Thoracic aorta (tissue), 2 donors: ENCODE results near the gene TTC23L. TPM values are rescaled to one million over a fixed set of nuclear protein-coding genes. Genes with fewer than 3 reads are reported as not detected.

Experiments
- ATAC-seq: fragments of 150-250 bp; one replicate; pipeline ENCODE4 v1.8.0; 2017; ENCODE audit warnings: low read depth; ENCODE audit not compliant: insufficient number of reproducible peaks, low FRiP score
- DNase-seq: peaks from one replicate; pipeline ENCODE4 v3.0.0-alpha.2; 2020; ENCODE audit warnings: low spot score
- H3K27ac ChIP-seq, 2 donors: fragments of 200-600 bp; sonication (generic); 1 replicate in 1 of 2; 2 replicates in 1 of 2; pipeline ENCODE4 v1.5.1; 2016; ENCODE audit warnings: mild to moderate bottlenecking in 2 of 2, moderate library complexity in 2 of 2
- H3K27me3 ChIP-seq: fragments of 200-600 bp; sonication (generic); replicated peaks from 2 replicates; pipeline ENCODE4 v1.6.0; 2016; ENCODE audit warnings: mild to moderate bottlenecking; ENCODE audit not compliant: insufficient read depth
- H3K36me3 ChIP-seq: fragments of 200-600 bp; sonication (generic); one replicate; pipeline ENCODE4 v1.5.1; 2016
- H3K4me1 ChIP-seq, 2 donors: fragments of 200-600 bp; sonication (generic); 1 replicate in 1 of 2; 2 replicates in 1 of 2; pipeline versions ENCODE4 v1.5.1 to v1.6.0; 2016; ENCODE audit warnings: low read depth in 2 of 2, mild to moderate bottlenecking in 1 of 2; ENCODE audit not compliant: control insufficient read depth in 1 of 2
- H3K4me3 ChIP-seq: fragments of 200-600 bp; sonication (generic); 2 replicates; pipeline ENCODE4 v1.5.1; 2016; ENCODE audit warnings: mild to moderate bottlenecking
- H3K9me3 ChIP-seq: fragments of 200-600 bp; sonication (generic); 2 replicates; pipeline ENCODE4 v1.5.1; 2016
- CTCF ChIP-seq: fragments of 200-600 bp; sonication (generic); IDR thresholded peaks from one replicate; pipeline ENCODE4 v1.5.1; 2019; ENCODE audit warnings: antibody characterized with exemption
- total RNA-seq, 2 donors: library from RNA; depleted of rRNA; stranded (reverse); fragments of >200 nt; gene quantifications; one replicate each; pipeline versions ENCODE4 v1.1.0 to v1.2.3, GENCODE V29; 2016

Gene TTC23L
- total RNA-seq, 2 donors from 2014 or later = 3.7 TPM; not detected in 1

GRCh38 chr5:34813509-34813908 lies 25.5 kb upstream of the TTC23L start:
- H3K36me3 ChIP-seq = peaks cover 12% of the 10 kb centered on the region

GRCh38 chr5:34817558-34818351 lies 21.2 kb upstream of the TTC23L start:
- peaks cover 12% of the 10 kb centered on the region for H3K36me3 ChIP-seq
- DNase-seq = no peak
- peaks cover 0 to 18% of the 10 kb centered on the region in 2 donors for H3K4me1 ChIP-seq
- no peak for TF ChIP-seq CTCF
- no peak for ATAC-seq
- H3K27me3 ChIP-seq = no peaks in the 10 kb centered on the region
- no peak overlapping the region for H3K27ac ChIP-seq
- H3K4me3 ChIP-seq = no peak overlapping the region
- no peaks in the 10 kb centered on the region for H3K9me3 ChIP-seq

More at GRCh38 chr5:34813509-34813908, 25.5 kb upstream of the TTC23L start:
- Histone ChIP-seq H3K9me3 (no peaks in the 10 kb centered on the region), H3K27ac (no peak overlapping the region), H3K4me3 (no peak overlapping the region), H3K27me3 (no peaks in the 10 kb centered on the region), H3K4me1 (peaks cover 18 to 48% of the 10 kb centered on the region in 2 donors)
- no peak for DNase-seq
- ATAC-seq = no peak
- no peak for TF ChIP-seq CTCF

GRCh38 chr5:34818717-34819116 lies 20.2 kb upstream of the TTC23L start:
- no peak for ATAC-seq
- DNase-seq = no peak
- Histone ChIP-seq H3K9me3 (no peaks in the 10 kb centered on the region), H3K27me3 (no peaks in the 10 kb centered on the region), H3K4me3 (no peak overlapping the region), H3K4me1 (peaks cover 0 to 11% of the 10 kb centered on the region in 2 donors), H3K27ac (no peak overlapping the region), H3K36me3 (peaks cover 19% of the 10 kb centered on the region)
- no peak for TF ChIP-seq CTCF

GRCh38 chr5:34820593-34820992 lies 18.4 kb upstream of the TTC23L start:
- no peak for TF ChIP-seq CTCF
- no peaks in the 10 kb centered on the region for H3K27me3 ChIP-seq
- H3K36me3 ChIP-seq = peaks cover 14% of the 10 kb centered on the region
- ATAC-seq (no peak), DNase-seq (no peak)
- H3K4me3 ChIP-seq = no peak overlapping the region
- H3K27ac ChIP-seq = no peak overlapping the region
- H3K4me1 ChIP-seq = peaks cover 0 to 11% of the 10 kb centered on the region in 2 donors
- no peaks in the 10 kb centered on the region for H3K9me3 ChIP-seq

- Histone ChIP-seq H3K9me3 (no peaks in the 10 kb centered on the region), H3K4me1 (peaks cover 0 to 11% of the 10 kb centered on the region in 2 donors), H3K36me3 (peaks cover 32% of the 10 kb centered on the region), H3K27me3 (no peaks in the 10 kb centered on the region), H3K27ac (no peak overlapping the region), H3K4me3 (no peak overlapping the region)
- no peak for TF ChIP-seq CTCF
- DNase-seq (no peak), ATAC-seq (no peak)
Measured at GRCh38 chr5:34822956-34823715, 15.8 kb upstream of the TTC23L start.
